DND-41 (cell line): ENCODE results near the gene MECP2.

ENCODE experiments used
- ATAC-seq: fragments of 200-7000 bp; cut with Tn5 transposase; 3 replicates; pipeline ENCODE4 v1.9.1; 2021; ENCODE audit warnings: low read depth; ENCODE audit not compliant: insufficient read depth
- DNase-seq: peaks from one replicate; pipeline ENCODE4 v3.0.0-alpha.2; 2020
- H2AFZ ChIP-seq: 2 replicates; pipeline ENCODE4 v1.6.0; 2012; ENCODE audit warnings: low read depth, low read length
- H3K27ac ChIP-seq: 2 replicates; pipeline ENCODE4 v1.5.1; 2012; ENCODE audit warnings: low read length, inconsistent platforms
- H3K27me3 ChIP-seq: fragments of 200-600 bp; sonication (generic); 2 replicates; pipeline ENCODE4 v1.6.0; 2012; ENCODE audit warnings: low read length, mild to moderate bottlenecking, inconsistent platforms; ENCODE audit not compliant: insufficient read depth, poor library complexity
- H3K36me3 ChIP-seq: 2 replicates; pipeline ENCODE4 v1.5.1; 2012; ENCODE audit warnings: low read length, inconsistent platforms; ENCODE audit not compliant: insufficient read depth
- H3K4me1 ChIP-seq: 2 replicates; pipeline ENCODE4 v1.5.1; 2012; ENCODE audit warnings: mild to moderate bottlenecking, low read length; ENCODE audit not compliant: insufficient read depth
- H3K4me2 ChIP-seq: 2 replicates; pipeline ENCODE4 v1.6.0; 2012; ENCODE audit warnings: mild to moderate bottlenecking, moderate library complexity, low read length, inconsistent platforms; ENCODE audit not compliant: insufficient read depth
- H3K4me3 ChIP-seq, 2 experiments: fragments of 200-600 bp in 1 of 2; shearing (Covaris generic) in 1 of 2; 2 replicates each; pipeline ENCODE4 v1.5.1; 2012 to 2016; ENCODE audit warnings: inconsistent platforms in 2 of 2, low read length in 2 of 2, mild to moderate bottlenecking in 2 of 2, low read depth in 1 of 2, moderate library complexity in 1 of 2
- H3K79me2 ChIP-seq: 2 replicates; pipeline ENCODE4 v1.6.0; 2012; ENCODE audit warnings: low read length, inconsistent platforms; ENCODE audit not compliant: insufficient read depth
- H3K9ac ChIP-seq: 2 replicates; pipeline ENCODE4 v1.6.0; 2012; ENCODE audit warnings: low read depth, mild to moderate bottlenecking, inconsistent platforms, low read length, moderate library complexity
- H3K9me3 ChIP-seq: 2 replicates; pipeline ENCODE4 v1.5.1; 2012; ENCODE audit warnings: low read length, moderate library complexity, mild to moderate bottlenecking, inconsistent platforms; ENCODE audit not compliant: insufficient read depth, severe bottlenecking
- H4K20me1 ChIP-seq: 2 replicates; pipeline ENCODE4 v1.6.0; 2012; ENCODE audit warnings: low read length; ENCODE audit not compliant: insufficient read depth
- EZH2 ChIP-seq: IDR thresholded peaks from 3 replicates; pipeline ENCODE4 v1.6.1; 2012; ENCODE audit warnings: borderline replicate concordance, low read depth, mild to moderate bottlenecking, moderate library complexity, low read length, inconsistent platforms; ENCODE audit not compliant: severe bottlenecking
- TF ChIP-seq, protein P1 (sequence below): IDR thresholded peaks from 2 replicates; pipeline ENCODE4 v1.5.1; 2012; ENCODE audit warnings: borderline replicate concordance, low read length, moderate library complexity, mild to moderate bottlenecking; ENCODE audit not compliant: poor library complexity, severe bottlenecking; ENCODE audit errors: extremely low read depth

Gene MECP2

GRCh38 chrX:154092371-154092770, 5.1 kb downstream of the MECP2 start:
- no peak overlapping the region for H2AFZ ChIP-seq
- H3K27ac ChIP-seq, result no peak overlapping the region
- H3K4me2 ChIP-seq, result no peak overlapping the region
- no peak overlapping the region for H3K4me3 ChIP-seq
- H3K4me1 ChIP-seq, result peaks cover 27% of the 10 kb centered on the region
- no peak for DNase-seq
- H3K79me2 ChIP-seq, result peaks cover 95% of the 10 kb centered on the region
- H3K9ac ChIP-seq, result no peak overlapping the region
- peaks cover 60% of the 10 kb centered on the region for H4K20me1 ChIP-seq
- peaks cover 27% of the 10 kb centered on the region for H3K36me3 ChIP-seq
- TF ChIP-seq, protein P1, sequence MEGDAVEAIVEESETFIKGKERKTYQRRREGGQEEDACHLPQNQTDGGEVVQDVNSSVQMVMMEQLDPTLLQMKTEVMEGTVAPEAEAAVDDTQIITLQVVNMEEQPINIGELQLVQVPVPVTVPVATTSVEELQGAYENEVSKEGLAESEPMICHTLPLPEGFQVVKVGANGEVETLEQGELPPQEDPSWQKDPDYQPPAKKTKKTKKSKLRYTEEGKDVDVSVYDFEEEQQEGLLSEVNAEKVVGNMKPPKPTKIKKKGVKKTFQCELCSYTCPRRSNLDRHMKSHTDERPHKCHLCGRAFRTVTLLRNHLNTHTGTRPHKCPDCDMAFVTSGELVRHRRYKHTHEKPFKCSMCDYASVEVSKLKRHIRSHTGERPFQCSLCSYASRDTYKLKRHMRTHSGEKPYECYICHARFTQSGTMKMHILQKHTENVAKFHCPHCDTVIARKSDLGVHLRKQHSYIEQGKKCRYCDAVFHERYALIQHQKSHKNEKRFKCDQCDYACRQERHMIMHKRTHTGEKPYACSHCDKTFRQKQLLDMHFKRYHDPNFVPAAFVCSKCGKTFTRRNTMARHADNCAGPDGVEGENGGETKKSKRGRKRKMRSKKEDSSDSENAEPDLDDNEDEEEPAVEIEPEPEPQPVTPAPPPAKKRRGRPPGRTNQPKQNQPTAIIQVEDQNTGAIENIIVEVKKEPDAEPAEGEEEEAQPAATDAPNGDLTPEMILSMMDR, result no peak
- no peak for TF ChIP-seq EZH2
- H3K9me3 ChIP-seq, result no peaks in the 10 kb centered on the region
- ATAC-seq, result no peak
- H3K27me3 ChIP-seq, result no peaks in the 10 kb centered on the region

GRCh38 chrX:154091678-154092077, 5.8 kb downstream of the MECP2 start:
- H3K9ac ChIP-seq, result no peak overlapping the region
- peaks cover 94% of the 10 kb centered on the region for H3K79me2 ChIP-seq
- H3K27ac ChIP-seq, result no peak overlapping the region
- H3K9me3 ChIP-seq, result no peaks in the 10 kb centered on the region
- peaks cover 58% of the 10 kb centered on the region for H4K20me1 ChIP-seq
- H3K4me2 ChIP-seq, result no peak overlapping the region
- no peaks in the 10 kb centered on the region for H3K27me3 ChIP-seq
- no peak overlapping the region for H2AFZ ChIP-seq
- DNase-seq, result no peak
- TF ChIP-seq, protein P1, result no peak
- no peak for TF ChIP-seq EZH2
- H3K4me1 ChIP-seq, result peaks cover 27% of the 10 kb centered on the region
- peaks cover 27% of the 10 kb centered on the region for H3K36me3 ChIP-seq
- ATAC-seq, result no peak
- no peak overlapping the region for H3K4me3 ChIP-seq

- Histone ChIP-seq H3K4me1 (peaks cover 17% of the 10 kb centered on the region), H3K27me3 (no peaks in the 10 kb centered on the region), H3K9me3 (no peaks in the 10 kb centered on the region), H3K79me2 (peaks cover 91% of the 10 kb centered on the region), H2AFZ (no peak overlapping the region), H3K9ac (no peak overlapping the region), H4K20me1 (peaks cover 50% of the 10 kb centered on the region), H3K4me2 (no peak overlapping the region), H3K36me3 (peaks cover 19% of the 10 kb centered on the region), H3K4me3 (no peak overlapping the region), H3K27ac (no peak overlapping the region)
- TF ChIP-seq, protein P1, result no peak
- TF ChIP-seq EZH2, result no peak
- ATAC-seq (no peak), DNase-seq (no peak)
These were observed 6.8 kb downstream of the MECP2 start for GRCh38 chrX:154090731-154091130.
